ENCODE measurements around the gene DACT3. TPM values are rescaled to one million over a fixed set of nuclear protein-coding genes. Genes with fewer than 3 reads are reported as not detected.

DACT3 gene
- polyA plus RNA-seq, 1 of the 3 experiments (the other 2 are of a cell fraction): 9.5 TPM

DNA sequence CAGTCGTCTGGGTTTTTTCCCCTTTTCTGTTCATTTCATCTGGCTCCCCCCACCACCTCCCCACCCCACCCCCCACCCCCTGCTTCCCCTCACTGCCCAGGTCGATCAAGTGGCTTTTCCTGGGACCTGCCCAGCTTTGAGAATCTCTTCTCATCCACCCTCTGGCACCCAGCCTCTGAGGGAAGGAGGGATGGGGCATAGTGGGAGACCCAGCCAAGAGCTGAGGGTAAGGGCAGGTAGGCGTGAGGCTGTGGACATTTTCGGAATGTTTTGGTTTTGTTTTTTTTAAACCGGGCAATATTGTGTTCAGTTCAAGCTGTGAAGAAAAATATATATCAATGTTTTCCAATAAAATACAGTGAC lies 50.6 kb downstream of the DACT3 start:
- Histone ChIP-seq H2AFZ (ENCODE audit: low read depth) (no peak overlapping the region), H3F3A (replicated peaks; ENCODE audit: insufficient read depth) (peaks cover 4% of the 10 kb centered on the region), H4K20me1 (ENCODE audit: insufficient read depth) (peaks cover 9% of the 10 kb centered on the region), H3K4me1 (ENCODE audit: control insufficient read depth in 1 of 2, insufficient read depth in 2 of 2, low read depth in 1 of 2, low read length in 1 of 2) (peaks cover 0 to 22% of the 10 kb centered on the region in 2 experiments; a peak in 1 of 4 replicates), H3K4me2 (no peak overlapping the region), H3K9ac (no peak overlapping the region), H3K79me2 (ENCODE audit: insufficient read depth) (peaks cover 15% of the 10 kb centered on the region; the same call in 1 of the 2 replicates), H3K27ac (ENCODE audit: low read depth in 2 of 2, low read length in 1 of 2) (peak overlapping the region in 1 of 2 experiments; percentile 48; a peak in 1 of 4 replicates), H3K4me3 (ENCODE audit: low read depth in 2 of 2, low read length in 1 of 2) (no peak overlapping the region; a peak in 1 of 4 replicates), H3K9me3 (no peaks in the 10 kb centered on the region), H3K36me3 (replicated peaks in 1 of 2; ENCODE audit: control insufficient read depth in 1 of 2, insufficient read depth in 2 of 2, low read length in 1 of 2) (peaks cover 19 to 52% of the 10 kb centered on the region in 2 experiments), H3K9me2 (no peaks in the 10 kb centered on the region), H3K27me3 (ENCODE audit: insufficient read depth) (no peaks in the 10 kb centered on the region)
- TF ChIP-seq SIN3A (IDR thresholded peaks at IDR 0.05; ENCODE audit: borderline replicate concordance, low read depth, low read length) (no peak), RXRA (IDR thresholded peaks at IDR 0.05; ENCODE audit: borderline replicate concordance, low read depth) (no peak), FOSL2 (IDR thresholded peaks at IDR 0.05; ENCODE audit: borderline replicate concordance, low read depth) (no peak), NFIC (IDR thresholded peaks at IDR 0.05; ENCODE audit: borderline replicate concordance) (no peak), GATA2 (CRISPR knock-in tag; IDR thresholded peaks at IDR 0.05) (no peak), GABPA (IDR thresholded peaks at IDR 0.05; ENCODE audit: low read depth) (no peak), TAF1 (IDR thresholded peaks at IDR 0.05; ENCODE audit: borderline replicate concordance, low read depth, low read length) (no peak), TEAD4 (IDR thresholded peaks at IDR 0.05; ENCODE audit: borderline replicate concordance, insufficient read depth) (no peak), EP300 (IDR thresholded peaks at IDR 0.05; ENCODE audit: borderline replicate concordance in 1 of 2, low read depth in 1 of 2, low read length in 1 of 2) (no peak)
- TF ChIP-seq, protein P1, sequence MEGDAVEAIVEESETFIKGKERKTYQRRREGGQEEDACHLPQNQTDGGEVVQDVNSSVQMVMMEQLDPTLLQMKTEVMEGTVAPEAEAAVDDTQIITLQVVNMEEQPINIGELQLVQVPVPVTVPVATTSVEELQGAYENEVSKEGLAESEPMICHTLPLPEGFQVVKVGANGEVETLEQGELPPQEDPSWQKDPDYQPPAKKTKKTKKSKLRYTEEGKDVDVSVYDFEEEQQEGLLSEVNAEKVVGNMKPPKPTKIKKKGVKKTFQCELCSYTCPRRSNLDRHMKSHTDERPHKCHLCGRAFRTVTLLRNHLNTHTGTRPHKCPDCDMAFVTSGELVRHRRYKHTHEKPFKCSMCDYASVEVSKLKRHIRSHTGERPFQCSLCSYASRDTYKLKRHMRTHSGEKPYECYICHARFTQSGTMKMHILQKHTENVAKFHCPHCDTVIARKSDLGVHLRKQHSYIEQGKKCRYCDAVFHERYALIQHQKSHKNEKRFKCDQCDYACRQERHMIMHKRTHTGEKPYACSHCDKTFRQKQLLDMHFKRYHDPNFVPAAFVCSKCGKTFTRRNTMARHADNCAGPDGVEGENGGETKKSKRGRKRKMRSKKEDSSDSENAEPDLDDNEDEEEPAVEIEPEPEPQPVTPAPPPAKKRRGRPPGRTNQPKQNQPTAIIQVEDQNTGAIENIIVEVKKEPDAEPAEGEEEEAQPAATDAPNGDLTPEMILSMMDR (IDR thresholded peaks at IDR 0.05): no peak
- TF ChIP-seq, protein P2, sequence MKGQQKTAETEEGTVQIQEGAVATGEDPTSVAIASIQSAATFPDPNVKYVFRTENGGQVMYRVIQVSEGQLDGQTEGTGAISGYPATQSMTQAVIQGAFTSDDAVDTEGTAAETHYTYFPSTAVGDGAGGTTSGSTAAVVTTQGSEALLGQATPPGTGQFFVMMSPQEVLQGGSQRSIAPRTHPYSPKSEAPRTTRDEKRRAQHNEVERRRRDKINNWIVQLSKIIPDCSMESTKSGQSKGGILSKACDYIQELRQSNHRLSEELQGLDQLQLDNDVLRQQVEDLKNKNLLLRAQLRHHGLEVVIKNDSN (IDR thresholded peaks at IDR 0.05; ENCODE audit: borderline replicate concordance, low read depth): no peak
- TF ChIP-seq, protein P3, sequence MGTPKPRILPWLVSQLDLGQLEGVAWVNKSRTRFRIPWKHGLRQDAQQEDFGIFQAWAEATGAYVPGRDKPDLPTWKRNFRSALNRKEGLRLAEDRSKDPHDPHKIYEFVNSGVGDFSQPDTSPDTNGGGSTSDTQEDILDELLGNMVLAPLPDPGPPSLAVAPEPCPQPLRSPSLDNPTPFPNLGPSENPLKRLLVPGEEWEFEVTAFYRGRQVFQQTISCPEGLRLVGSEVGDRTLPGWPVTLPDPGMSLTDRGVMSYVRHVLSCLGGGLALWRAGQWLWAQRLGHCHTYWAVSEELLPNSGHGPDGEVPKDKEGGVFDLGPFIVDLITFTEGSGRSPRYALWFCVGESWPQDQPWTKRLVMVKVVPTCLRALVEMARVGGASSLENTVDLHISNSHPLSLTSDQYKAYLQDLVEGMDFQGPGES (IDR thresholded peaks at IDR 0.05; ENCODE audit: low read depth, low read length): no peak
- CTCF ChIA-PET: interaction anchor here (1.2 to 23.7 kb wide), 4 partner anchors 8 to 118 kb away, joined by 4 to 471 read pairs (median 8); partner anchors contain the start of gene DACT3
- POLR2A ChIA-PET: interaction anchor here (1.0 kb wide), 1 partner anchor 10 kb away, joined by 6 read pairs; no protein-coding TSS in a partner anchor
- peak; percentile 5 for DNase-seq
- 70% methylated on average over 5 of the region's 5 CpGs for WGBS (ENCODE audit: low lambda C conversion rate)

Measured in SK-N-SH (cell line).